Stimulated activated CD4-positive, alpha-beta T cell treated with anti-CD3 and anti-CD28 coated beads, Interleukin-15, amount 100 ng/mL, for 24 hours (primary cell): ENCODE results near the gene SPP1.

Source experiments
- DNase-seq: peaks from one replicate; pipeline ENCODE4 v3.0.0-alpha.2; 2020

SPP1 gene

GRCh38 chr4:87956501-87956900 lies 19.0 kb upstream of the SPP1 start:
- DNase-seq = no peak

- DNase-seq = no peak
Observed at GRCh38 chr4:87957061-87957460, 18.5 kb upstream of the SPP1 start.

- no peak for DNase-seq
Observed at GRCh38 chr4:87961993-87962392, 13.5 kb upstream of the SPP1 start.

GRCh38 chr4:87962398-87963146 lies 12.9 kb upstream of the SPP1 start:
- no peak for DNase-seq

DNA sequence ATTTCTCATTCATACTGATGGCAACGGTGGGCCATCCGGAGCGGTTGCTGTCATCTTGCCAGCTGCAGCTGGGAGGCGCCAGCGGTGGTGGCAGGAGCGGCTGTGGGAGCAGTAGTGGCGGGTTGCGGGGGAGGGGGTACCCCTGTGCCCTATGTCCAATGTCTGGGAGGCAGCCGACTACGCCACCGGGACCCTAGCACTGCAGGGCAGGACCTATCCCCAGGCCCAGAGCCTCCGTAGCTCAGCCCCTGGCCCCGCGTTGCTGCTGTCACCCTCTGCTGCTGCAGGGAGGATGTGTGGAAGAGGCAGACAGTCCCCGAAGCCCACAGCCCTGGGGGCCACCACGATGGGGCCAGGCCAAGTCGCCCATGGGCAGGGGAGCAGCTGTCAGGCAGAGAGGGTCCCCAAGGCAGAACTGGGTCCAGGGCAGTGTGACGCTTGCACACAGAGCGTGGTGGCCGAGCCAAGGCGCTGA lies 10.0 kb upstream of the SPP1 start:
- DNase-seq = no peak

DNA sequence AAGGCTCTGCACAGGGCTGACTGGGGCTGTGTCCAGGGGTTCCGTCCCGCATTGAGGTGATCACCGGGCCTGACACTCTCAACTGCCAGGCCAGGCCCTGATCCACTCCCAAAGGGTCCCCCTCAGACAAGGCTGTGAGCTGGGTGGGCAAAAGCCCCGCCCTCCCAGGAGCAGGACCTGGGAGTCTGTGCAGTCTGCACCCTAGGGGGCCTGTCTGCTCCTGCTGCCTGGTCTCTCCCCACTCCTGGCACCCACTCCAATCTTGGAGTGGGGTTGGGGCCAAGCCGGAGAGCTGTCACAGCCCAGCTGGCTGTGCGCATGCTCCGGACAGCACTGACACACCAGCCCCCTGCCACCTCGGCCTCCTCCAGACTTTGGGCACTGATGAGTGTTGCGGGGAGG lies 9.4 kb upstream of the SPP1 start:
- no peak for DNase-seq

GRCh38 chr4:87967193-87967592 lies 8.3 kb upstream of the SPP1 start:
- no peak for DNase-seq

GRCh38 chr4:87970121-87970520 lies 5.4 kb upstream of the SPP1 start:
- DNase-seq = no peak

DNA sequence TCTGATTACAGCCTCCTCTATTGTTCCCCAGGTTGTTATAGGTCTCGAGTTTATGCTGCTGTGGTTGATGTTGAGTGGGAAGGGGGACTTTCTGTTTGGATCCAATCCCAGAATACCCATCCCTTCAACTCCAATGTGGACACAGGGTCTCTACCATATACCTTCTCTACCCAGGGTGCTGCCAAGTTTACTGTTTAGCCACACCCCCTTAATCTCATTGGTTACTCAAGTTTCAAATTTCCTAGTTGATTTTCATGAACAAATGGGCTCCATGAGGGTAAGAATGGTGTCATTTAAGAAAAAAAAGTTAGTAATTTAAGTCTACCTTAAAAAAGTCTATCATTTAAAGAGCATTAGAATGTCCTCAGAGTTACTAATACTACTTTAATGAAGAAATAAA lies 3.6 kb upstream of the SPP1 start:
- no peak for DNase-seq

DNA sequence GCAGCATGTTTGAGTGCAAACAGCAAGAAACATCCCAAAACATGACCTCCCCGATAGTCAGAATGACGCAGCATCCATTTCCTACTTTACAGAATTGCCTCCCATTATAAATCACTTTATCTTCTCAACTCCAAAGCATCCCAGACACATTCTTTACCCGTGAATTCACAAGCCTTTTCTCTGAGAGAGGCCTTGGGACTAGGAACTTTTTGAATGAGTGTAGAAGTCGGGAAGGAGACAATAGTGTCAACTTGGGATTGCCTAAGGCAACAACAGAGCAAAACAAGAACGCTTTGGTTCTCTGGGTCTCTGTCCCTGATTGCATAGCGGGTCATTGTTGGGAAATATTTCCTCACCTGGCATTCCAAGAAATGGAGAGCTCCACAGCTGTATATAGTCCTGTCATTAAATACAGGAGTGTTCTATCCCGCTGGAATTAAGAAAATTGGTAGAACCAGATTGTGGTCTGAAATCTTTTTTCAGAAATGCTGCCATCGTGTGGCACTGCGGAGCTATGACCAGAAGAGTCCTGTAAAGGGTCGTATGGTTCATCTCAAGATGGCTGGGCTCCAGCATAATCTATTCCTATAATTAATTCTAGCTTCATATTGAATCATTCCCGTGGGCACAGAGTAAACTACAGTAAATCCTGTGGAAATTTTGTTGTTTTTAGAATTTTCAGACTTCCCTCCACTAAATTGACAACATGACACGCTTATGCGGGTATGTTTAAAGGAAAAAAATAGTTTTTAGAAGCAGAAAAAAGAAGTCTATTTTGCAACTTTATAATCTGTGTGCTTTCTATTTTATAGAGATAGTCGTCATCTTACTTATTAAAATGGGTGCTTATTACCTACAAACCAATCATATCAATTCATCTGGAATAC lies 2.0 kb upstream of the SPP1 start:
- DNase-seq = peak; percentile 61

DNA sequence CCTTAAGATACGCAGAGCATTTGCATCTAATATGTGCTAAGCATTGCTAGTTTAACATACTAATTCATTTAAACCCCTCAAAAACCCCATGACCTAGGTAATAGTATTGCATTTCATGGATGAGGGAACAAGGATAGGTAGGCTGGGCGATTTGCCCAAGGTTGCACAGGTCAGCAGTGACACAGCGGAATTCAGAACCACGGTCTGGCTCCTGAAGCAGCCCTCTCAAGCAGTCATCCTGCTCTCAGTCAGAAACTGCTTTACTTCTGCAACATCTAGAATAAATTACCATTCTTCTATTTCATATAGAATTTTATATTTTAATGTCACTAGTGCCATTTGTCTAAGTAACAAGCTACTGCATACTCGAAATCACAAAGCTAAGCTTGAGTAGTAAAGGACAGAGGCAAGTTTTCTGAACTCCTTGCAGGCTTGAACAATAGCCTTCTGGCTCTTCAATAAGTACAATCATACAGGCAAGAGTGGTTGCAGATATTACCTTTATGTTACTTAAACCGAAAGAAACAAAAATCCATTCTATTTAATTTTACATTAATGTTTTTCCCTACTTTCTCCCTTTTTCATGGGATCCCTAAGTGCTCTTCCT lies 555 bp upstream of the SPP1 start:
- DNase-seq = no peak

DNA sequence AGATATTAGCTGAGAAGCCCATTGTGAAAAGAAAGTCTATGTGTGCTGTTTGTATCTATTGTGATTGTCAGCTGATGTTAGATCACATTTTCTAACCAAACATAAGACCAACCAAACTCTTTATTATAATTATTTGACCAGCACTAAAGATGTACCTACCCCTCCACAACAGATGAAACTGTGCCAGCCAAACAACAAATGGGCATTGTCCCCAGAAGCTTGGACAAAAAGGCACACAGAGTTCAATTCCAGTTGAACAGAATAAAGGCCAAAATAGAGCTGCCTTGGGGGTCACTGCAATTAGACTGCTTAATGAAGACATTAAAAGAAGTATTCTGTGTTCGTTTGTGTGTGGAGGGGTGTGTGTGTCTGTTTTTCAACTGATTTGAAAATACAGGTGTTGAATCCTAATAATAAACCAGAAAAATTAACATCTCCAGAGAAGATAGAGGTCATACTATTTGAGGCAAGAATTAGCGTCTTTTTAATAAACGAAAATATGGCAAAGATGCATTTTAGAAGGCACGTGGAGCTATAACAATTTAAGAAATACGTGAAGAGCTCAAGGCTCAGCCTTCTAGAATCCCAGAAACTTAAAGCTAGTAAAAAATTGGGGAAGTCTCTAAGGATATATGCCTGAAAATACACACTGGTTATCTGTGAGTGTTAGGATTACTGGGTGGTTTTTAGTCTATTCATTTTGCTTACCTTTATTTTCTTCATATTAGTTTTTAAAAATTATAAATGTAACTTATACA lies 2.2 kb downstream of the SPP1 start:
- no peak for DNase-seq

DNA sequence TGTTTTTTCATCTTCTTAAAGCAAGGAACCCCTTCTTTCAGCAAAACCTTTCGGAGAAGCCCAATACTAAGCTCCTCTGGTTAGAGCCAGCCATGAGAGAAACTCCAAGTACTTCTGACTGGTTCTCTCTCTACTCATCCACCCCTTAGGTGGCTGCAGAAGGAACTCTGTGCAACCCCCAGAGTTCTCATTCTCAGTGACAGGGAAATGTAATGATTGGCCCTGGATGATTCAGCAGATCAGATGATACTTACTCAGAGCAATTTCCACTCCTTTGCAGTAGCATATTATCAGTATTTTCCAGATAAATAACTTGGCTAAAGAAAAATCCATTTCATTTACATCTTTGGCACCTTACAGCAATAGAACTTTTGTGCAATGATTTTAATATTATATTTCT lies 3.2 kb downstream of the SPP1 start:
- no peak for DNase-seq

DNA sequence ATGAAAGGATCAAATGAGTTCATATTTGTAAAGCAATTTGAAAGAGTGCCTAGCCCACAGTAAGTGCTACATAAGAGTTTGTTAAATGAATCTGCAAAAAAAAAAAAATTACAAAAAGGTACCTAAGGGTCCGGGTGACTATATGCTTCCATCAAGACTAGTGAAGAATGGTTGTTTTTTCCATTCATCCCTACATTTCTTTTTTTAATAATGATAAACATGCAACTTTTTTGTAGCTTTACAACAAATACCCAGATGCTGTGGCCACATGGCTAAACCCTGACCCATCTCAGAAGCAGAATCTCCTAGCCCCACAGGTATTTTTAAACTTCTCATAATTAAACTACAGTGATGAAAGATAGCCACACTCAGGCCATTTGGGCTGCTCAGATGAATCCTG lies 4.3 kb downstream of the SPP1 start:
- no peak for DNase-seq

- DNase-seq = no peak
Observed at GRCh38 chr4:87981486-87981885, 6.0 kb downstream of the SPP1 start.

DNA sequence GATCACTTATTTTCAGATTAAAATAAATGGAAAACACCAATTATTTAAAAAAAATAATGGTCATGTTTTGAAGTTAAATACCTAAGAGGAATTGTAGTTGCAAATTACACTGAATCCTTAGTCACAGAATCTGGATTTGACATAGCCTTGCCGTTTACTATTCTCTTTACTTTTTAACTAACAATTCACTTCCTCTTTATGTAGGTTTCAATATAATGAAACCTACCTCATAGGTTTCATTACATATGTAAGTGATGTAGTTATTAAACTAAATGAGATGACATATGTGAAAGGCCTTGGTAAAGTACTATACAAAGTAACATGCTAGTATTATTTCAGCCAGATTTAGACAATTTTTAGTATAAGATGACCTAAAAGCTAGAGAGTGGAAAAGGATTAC lies 6.5 kb downstream of the SPP1 start:
- DNase-seq = no peak

GRCh38 chr4:87982446-87983010 lies 7.0 kb downstream of the SPP1 start:
- no peak for DNase-seq

DNA sequence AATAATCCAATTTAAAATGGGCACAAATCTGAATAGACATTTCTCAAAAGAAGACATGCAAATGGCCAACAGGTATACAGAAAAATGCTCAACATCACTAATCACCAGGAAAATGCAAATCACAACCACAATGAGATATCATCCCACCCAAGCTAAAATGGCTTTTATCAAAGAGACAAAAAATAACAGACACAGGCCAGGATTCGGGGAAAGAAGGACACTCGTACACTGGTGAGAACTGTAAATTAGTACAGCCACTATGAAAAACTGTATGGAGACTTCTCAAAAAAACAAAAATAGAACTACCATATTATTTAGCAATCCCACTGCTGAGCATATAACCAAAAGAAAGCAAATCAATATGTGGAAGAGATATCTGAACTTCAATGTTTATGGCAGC lies 8.5 kb downstream of the SPP1 start:
- no peak for DNase-seq

DNA sequence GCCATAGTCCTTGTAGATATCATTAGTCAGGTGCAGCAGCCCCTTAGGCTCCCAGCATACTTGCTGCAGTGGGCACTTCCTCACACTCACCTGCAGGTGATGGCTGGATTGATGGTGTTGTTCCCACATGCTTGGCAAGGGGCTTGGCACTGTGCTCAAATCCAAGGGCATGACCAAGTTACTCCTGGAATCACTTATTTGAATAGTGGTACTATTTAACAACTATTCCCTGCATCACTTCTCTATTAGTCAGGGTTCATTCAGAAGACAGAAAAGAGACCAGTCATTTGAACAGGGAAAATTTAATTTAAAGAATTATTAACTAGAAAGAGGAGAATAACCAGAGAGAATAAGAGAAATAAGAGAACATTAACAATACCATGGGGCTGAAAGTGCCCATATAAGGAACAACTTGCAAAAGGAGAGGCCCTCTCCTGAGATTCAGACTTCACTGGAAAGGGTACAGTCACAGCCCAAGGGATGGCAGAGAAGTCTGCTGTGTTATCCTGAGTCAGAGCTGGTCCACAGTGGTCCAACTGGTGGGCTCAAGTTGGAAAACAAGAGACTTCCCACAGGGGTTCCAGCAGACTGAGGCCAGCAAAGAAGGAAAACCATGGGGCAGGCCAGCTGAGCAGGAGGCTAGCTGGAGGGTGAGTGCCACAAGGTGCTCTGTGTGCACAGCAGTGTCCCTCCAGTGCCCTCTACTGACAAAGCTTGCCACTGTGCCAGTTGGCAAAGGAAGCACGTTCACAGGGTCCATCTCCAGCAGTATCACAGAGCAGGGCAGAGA lies 9.8 kb downstream of the SPP1 start:
- DNase-seq = peak; percentile 53

GRCh38 chr4:87985887-87986200 lies 10.3 kb downstream of the SPP1 start:
- DNase-seq = no peak

DNA sequence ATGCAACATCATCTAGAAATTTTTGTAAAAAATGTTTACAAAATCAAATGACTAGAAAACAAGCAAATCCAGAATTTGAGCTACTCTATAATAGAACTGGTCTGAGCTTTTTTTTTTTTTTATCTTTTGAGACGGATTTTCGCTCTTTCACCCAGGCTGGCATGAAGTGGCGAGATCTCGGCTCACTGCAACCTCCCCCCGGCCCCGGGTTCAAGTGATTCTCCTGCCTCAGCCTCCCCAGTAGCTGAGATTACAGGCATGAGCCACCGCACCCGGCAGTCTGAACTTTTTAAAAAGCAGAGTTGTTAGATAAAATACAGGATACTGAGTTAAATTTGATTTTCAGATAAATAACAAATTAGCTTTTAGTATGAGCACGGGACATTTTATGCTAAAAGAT lies 11.0 kb downstream of the SPP1 start:
- no peak for DNase-seq

GRCh38 chr4:87989765-87990164 lies 14.3 kb downstream of the SPP1 start:
- DNase-seq = no peak
